ENCODE measurements around the gene CNTNAP2.

- TF ChIP-seq CTCF (IDR thresholded peaks at IDR 0.05): no peak
- TF ChIP-seq POLR2A (IDR thresholded peaks at IDR 0.05): no peak
Observed at GRCh38 chr7:146665023-146665422, 548.4 kb downstream of the CNTNAP2 start.

Measured in lower leg skin (tissue), 3 donors.